GM12801 (cell line): ENCODE measurements around the gene RAPGEF2.

Experiments
- TF ChIP-seq, protein P1 (sequence below): IDR thresholded peaks from one replicate; pipeline ENCODE4 v1.5.1; 2011; ENCODE audit warnings: control low read depth; ENCODE audit not compliant: insufficient read length; ENCODE audit errors: extremely low read depth

The RAPGEF2 gene

DNA sequence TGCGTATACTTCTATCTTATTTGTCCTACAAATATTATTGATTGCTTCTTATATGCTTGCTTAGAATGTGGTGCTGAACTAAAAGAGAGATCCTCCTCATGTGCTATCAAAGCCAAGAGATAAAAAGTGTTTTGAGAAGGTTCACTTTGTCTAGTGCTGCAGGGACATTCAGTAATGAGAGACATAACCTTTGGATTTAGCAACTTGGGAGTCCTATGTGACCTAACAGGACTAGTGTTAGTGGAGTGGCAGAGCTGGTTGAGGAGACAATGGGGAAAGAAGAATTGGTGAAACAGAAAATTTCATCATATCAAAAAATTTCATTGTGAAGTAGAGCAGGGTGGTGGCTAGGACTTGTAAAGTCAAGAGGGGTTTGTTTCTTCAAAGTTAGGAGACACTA, 117.0 kb downstream of the RAPGEF2 start:
- TF ChIP-seq, protein P1, sequence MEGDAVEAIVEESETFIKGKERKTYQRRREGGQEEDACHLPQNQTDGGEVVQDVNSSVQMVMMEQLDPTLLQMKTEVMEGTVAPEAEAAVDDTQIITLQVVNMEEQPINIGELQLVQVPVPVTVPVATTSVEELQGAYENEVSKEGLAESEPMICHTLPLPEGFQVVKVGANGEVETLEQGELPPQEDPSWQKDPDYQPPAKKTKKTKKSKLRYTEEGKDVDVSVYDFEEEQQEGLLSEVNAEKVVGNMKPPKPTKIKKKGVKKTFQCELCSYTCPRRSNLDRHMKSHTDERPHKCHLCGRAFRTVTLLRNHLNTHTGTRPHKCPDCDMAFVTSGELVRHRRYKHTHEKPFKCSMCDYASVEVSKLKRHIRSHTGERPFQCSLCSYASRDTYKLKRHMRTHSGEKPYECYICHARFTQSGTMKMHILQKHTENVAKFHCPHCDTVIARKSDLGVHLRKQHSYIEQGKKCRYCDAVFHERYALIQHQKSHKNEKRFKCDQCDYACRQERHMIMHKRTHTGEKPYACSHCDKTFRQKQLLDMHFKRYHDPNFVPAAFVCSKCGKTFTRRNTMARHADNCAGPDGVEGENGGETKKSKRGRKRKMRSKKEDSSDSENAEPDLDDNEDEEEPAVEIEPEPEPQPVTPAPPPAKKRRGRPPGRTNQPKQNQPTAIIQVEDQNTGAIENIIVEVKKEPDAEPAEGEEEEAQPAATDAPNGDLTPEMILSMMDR, result no peak

DNA sequence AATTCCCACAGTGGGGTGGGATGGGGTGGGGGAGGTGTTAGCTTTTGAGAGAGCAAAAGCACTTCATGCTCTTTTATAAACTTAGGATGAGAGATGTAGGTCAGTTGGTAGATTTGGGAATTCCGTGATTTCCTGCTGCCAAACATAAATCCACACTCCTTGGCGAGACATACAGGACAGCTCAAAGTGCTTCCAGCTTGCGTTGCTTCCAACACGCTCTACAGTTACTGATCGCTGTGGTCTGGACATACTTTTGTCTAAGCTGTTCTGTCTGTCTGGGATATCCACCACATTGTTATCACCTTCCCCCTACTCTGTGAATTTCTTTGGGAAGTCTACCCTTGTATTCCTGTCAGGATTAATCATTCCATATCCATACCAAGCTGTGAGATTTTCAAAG, 117.5 kb downstream of the RAPGEF2 start:
- TF ChIP-seq, protein P1, result no peak

DNA sequence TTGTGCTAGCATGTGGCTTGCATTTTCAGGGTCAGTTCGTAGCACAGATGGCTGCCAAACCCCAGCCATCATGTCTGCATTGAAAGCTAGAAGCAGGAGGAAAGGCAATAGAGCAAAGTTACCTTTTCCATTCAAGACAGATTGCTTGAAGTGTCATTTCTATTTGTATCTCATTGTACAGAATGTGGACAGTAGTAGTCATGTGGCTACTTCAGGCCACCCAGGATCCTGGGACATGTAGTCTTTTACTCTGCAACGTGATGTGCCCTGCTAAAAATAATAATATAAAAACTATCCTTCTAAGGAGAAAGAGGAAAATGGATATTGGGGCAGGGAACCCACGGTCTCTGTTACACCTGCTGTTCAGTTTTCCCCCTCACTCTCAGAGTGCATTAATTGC, 118.4 kb downstream of the RAPGEF2 start:
- TF ChIP-seq, protein P1, result no peak

DNA sequence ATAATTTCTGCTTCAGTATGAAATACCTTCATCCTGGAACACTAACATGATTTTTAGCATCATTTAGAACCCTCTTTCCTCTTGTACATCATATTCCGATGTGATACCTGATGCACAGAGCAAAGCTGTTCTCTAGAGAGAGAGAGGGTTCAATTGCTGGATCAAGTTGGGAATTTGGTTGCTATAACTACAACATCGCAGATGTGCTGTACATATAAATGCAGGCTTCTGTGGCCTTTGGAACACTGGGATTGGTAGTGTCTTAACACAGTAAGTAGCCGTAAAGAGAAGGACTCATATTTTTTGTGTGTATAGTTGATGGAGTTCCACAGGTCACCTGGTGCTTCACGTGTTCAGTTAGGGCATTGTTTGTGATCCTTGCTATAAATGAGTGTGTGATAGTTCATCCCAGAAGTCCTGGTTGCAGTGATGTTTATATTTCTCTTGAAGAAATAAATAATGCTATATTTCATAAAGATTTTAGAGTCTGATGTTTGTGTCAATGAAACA, 119.2 kb downstream of the RAPGEF2 start:
- TF ChIP-seq, protein P1, result no peak

DNA sequence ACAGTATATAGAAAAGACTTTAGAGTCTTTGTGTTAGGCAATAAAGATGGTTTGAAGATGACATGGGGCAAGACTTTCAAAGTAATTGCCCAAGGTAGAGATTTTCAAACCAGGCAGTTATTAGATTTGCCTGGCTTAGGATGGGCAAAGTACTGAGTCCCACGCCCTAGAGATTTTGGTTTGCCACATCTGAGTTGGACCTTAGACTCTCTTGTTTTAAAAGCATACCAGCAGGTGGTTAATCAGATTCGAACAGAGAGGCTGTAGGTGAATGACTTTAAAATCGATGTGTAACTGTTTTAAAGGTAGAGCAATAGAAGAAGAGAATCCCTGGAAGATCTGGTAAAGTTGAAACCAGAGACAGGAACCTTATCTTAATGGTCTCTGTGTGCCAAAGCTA, 121.5 kb downstream of the RAPGEF2 start:
- TF ChIP-seq, protein P1, result no peak

DNA sequence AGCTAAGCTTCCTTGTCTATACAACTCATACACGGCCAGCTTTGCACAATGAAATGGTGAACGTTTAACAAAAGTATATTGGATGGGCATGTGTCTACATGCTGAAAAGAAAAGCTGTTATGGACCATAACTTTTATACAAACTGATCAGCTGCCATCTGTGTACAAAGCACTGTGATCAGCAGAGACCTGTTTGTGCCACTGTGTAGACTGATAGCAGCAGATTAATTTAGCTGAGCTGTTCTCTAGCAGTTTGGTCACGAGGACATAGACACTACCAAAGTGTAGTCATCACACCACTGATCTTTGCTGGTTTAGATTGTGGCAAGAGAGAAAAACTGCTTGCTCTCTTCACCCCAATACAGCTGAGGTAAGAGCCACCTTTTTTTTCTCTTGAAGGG, 124.5 kb downstream of the RAPGEF2 start:
- TF ChIP-seq, protein P1, result no peak

DNA sequence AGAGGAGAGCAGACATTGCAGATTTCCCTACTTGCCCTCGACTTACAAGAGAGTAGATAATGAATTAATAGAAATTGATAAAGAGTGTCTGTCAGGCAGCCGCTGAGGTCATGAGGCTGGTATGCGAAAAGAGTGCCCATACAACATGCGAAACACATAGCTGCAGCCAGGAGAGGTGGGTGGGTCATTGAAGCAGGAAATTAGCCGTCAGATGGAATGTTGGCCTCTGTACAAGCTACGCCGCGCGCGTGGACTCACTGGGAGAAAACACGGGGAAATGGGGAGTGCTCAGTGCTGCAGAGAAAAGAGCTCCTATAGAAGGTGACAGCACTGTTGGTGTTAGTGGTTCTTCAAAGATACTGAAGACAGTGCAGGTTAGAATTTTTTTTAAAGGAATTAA, 125.1 kb downstream of the RAPGEF2 start:
- TF ChIP-seq, protein P1, result no peak

DNA sequence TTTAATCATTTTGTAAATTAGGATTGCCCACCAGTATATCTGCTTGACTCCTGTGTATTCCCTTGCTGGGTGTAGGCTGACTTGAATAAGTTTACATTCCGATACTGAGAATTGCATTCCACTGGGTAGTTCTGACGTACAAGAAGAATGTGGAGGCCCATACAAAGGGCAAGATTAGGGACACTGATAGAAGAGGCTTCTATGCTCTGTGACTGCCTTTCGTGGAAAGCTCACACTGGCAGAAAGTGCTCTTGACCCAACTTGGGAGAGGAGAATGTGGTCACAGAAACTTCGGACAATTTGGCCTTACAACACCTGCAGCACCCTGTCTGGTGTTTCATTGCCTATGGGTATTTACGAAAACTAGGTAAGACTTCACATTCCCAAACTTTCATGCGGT, 126.3 kb downstream of the RAPGEF2 start:
- TF ChIP-seq, protein P1, result no peak
